ENCODE measurements around the gene PUM2. TPM values are rescaled to one million over a fixed set of nuclear protein-coding genes. Genes with fewer than 3 reads are reported as not detected.
A peak's percentile ranks its signal among the peaks of the same experiment; 100 is the strongest.
"Not testable (repeated sequence)": the region's sequence is repeated elsewhere in the genome, so short reads cannot be mapped to it uniquely, and the experiment has no call there.

Gene PUM2
- polyA plus RNA-seq, 4 donors = 102 to 122 (median 114) TPM

GRCh38 chr2:20300656-20301055 lies 50.0 kb downstream of the PUM2 start:
- no peak for DNase-seq (ENCODE audit: low read depth in 4 of 4, low spot score in 3 of 4)

GRCh38 chr2:20299113-20299512 lies 51.5 kb downstream of the PUM2 start:
- no peak for DNase-seq (ENCODE audit: low read depth in 4 of 4, low spot score in 3 of 4)

- no peak for DNase-seq (ENCODE audit: low read depth in 4 of 4, low spot score in 3 of 4)
Measured at GRCh38 chr2:20294231-20294630, 56.4 kb downstream of the PUM2 start.

- no peak for DNase-seq (ENCODE audit: low read depth in 4 of 4, low spot score in 3 of 4)
Measured at GRCh38 chr2:20292984-20293383, 57.7 kb downstream of the PUM2 start.

GRCh38 chr2:20291846-20292408 lies 58.7 kb downstream of the PUM2 start:
- DNase-seq (ENCODE audit: low read depth in 4 of 4, low spot score in 3 of 4) = no peak

GRCh38 chr2:20291106-20291564 lies 59.5 kb downstream of the PUM2 start:
- DNase-seq (ENCODE audit: low read depth in 4 of 4, low spot score in 3 of 4) = peak; percentile 52 to 73 (median 60)

- no peak for DNase-seq (ENCODE audit: low read depth in 4 of 4, low spot score in 3 of 4)
Measured at GRCh38 chr2:20288642-20289340, 61.9 kb downstream of the PUM2 start.

- peak; percentile 37 to 63 (median 50) for DNase-seq (ENCODE audit: low read depth in 4 of 4, low spot score in 3 of 4)
Measured at GRCh38 chr2:20282916-20283592, 67.6 kb downstream of the PUM2 start.

- DNase-seq (ENCODE audit: low read depth in 4 of 4, low spot score in 3 of 4) = no peak
Measured at GRCh38 chr2:20281876-20282275, 68.8 kb downstream of the PUM2 start.

- no peak for DNase-seq (ENCODE audit: low read depth in 4 of 4, low spot score in 3 of 4)
Measured at GRCh38 chr2:20273042-20273441, 77.6 kb downstream of the PUM2 start.

- DNase-seq (ENCODE audit: low read depth in 4 of 4, low spot score in 3 of 4) = not testable (repeated sequence)
Measured at GRCh38 chr2:20268317-20268716, 82.3 kb downstream of the PUM2 start.

- no peak for DNase-seq (ENCODE audit: low read depth in 4 of 4, low spot score in 3 of 4)
Measured at GRCh38 chr2:20267529-20267928, 83.1 kb downstream of the PUM2 start.

- no peak for DNase-seq (ENCODE audit: low read depth in 4 of 4, low spot score in 3 of 4)
Measured at GRCh38 chr2:20264629-20265028, 86.0 kb downstream of the PUM2 start.

GRCh38 chr2:20257411-20257810 lies 93.2 kb downstream of the PUM2 start:
- no peak for DNase-seq (ENCODE audit: low read depth in 4 of 4, low spot score in 3 of 4)

GRCh38 chr2:20254731-20255130 lies 95.9 kb downstream of the PUM2 start:
- DNase-seq (ENCODE audit: low read depth in 4 of 4, low spot score in 3 of 4) = no peak

GRCh38 chr2:20250436-20250835 lies 100.2 kb downstream of the PUM2 start:
- DNase-seq (ENCODE audit: low read depth in 4 of 4, low spot score in 3 of 4) = no peak

- no peak for DNase-seq (ENCODE audit: low read depth in 4 of 4, low spot score in 3 of 4)
Measured at GRCh38 chr2:20249170-20249569, 101.5 kb downstream of the PUM2 start.

GRCh38 chr2:20247084-20247483 lies 103.6 kb downstream of the PUM2 start:
- DNase-seq (ENCODE audit: low read depth in 4 of 4, low spot score in 3 of 4) = no peak

- not testable (repeated sequence) for DNase-seq (ENCODE audit: low read depth in 4 of 4, low spot score in 3 of 4)
Measured at GRCh38 chr2:20243637-20244036, 107.0 kb downstream of the PUM2 start.

- no peak for DNase-seq (ENCODE audit: low read depth in 4 of 4, low spot score in 3 of 4)
Measured at GRCh38 chr2:20242727-20243377, 107.8 kb downstream of the PUM2 start.

- DNase-seq (ENCODE audit: low read depth in 4 of 4, low spot score in 3 of 4) = no peak
Measured at GRCh38 chr2:20241973-20242726, 108.5 kb downstream of the PUM2 start.

All from right renal pelvis (tissue), 4 donors.